GM04504 (cell line): Measurements from ENCODE around the gene NPIPB4.
"Not testable (repeated sequence)": the region's sequence is repeated elsewhere in the genome, so short reads cannot be mapped to it uniquely, and the experiment has no call there.

ENCODE experiments used
- DNase-seq: peaks from one replicate; pipeline ENCODE4 v3.0.0-alpha.2; 2012; ENCODE audit warnings: low read depth

NPIPB4 gene

GRCh38 chr16:21857656-21858055 lies at the start of gene NPIPB4:
TSS of gene NPIPB4 (minus strand) at chr16:21857756. CDS start at chr16:21857378, 378 bp downstream.
- DNase-seq, result not testable (repeated sequence)

GRCh38 chr16:21898998-21899397 lies 41.4 kb upstream of the NPIPB4 start:
- DNase-seq, result not testable (repeated sequence)

GRCh38 chr16:21881988-21882387 lies 24.4 kb upstream of the NPIPB4 start:
- not testable (repeated sequence) for DNase-seq

GRCh38 chr16:21837186-21837585 lies 20.4 kb downstream of the NPIPB4 start:
- not testable (repeated sequence) for DNase-seq

- DNase-seq, result not testable (repeated sequence)
These were observed 21.2 kb downstream of the NPIPB4 start for GRCh38 chr16:21836334-21836733.

GRCh38 chr16:21835747-21836146 lies 21.8 kb downstream of the NPIPB4 start:
- DNase-seq, result not testable (repeated sequence)

- DNase-seq, result not testable (repeated sequence)
These were observed 23.3 kb downstream of the NPIPB4 start for GRCh38 chr16:21834211-21834610.

GRCh38 chr16:21829929-21830328 lies 27.6 kb downstream of the NPIPB4 start:
- DNase-seq, result not testable (repeated sequence)

- DNase-seq, result not testable (repeated sequence)
These were observed 31.4 kb downstream of the NPIPB4 start for GRCh38 chr16:21826067-21826706.

GRCh38 chr16:21825526-21825925 lies 32.0 kb downstream of the NPIPB4 start:
- DNase-seq, result not testable (repeated sequence)

- DNase-seq, result not testable (repeated sequence)
These were observed 34.3 kb downstream of the NPIPB4 start for GRCh38 chr16:21823258-21823657.

- DNase-seq, result not testable (repeated sequence)
These were observed 36.6 kb downstream of the NPIPB4 start for GRCh38 chr16:21820908-21821465.

- peak; percentile 31 for DNase-seq
These were observed 37.3 kb downstream of the NPIPB4 start for GRCh38 chr16:21820028-21820907.

GRCh38 chr16:21819617-21820016 lies 37.9 kb downstream of the NPIPB4 start:
- not testable (repeated sequence) for DNase-seq

GRCh38 chr16:21817012-21817411 lies 40.5 kb downstream of the NPIPB4 start:
- not testable (repeated sequence) for DNase-seq

- DNase-seq, result not testable (repeated sequence)
These were observed 41.9 kb downstream of the NPIPB4 start for GRCh38 chr16:21815694-21816093.

- DNase-seq, result not testable (repeated sequence)
These were observed 55.2 kb downstream of the NPIPB4 start for GRCh38 chr16:21802375-21802663.

GRCh38 chr16:21801538-21802374 lies 55.8 kb downstream of the NPIPB4 start:
- not testable (repeated sequence) for DNase-seq

GRCh38 chr16:21798601-21799000 lies 59.0 kb downstream of the NPIPB4 start:
- DNase-seq, result not testable (repeated sequence)

- DNase-seq, result not testable (repeated sequence)
These were observed 64.2 kb downstream of the NPIPB4 start for GRCh38 chr16:21793310-21793709.

GRCh38 chr16:21790506-21790905 lies 67.0 kb downstream of the NPIPB4 start:
- not testable (repeated sequence) for DNase-seq
